NCI-H82 (cell line): ENCODE data around the gene USF2.

Source experiments
- DNase-seq: peaks from one replicate; lab custom pipeline; 2025; lab: John Stamatoyannopoulos, UW

The USF2 gene

GRCh38 chr19:35241417-35241816, 27.3 kb upstream of the USF2 start:
- DNase-seq, result no peak

GRCh38 chr19:35246466-35247092, 22.2 kb upstream of the USF2 start:
- DNase-seq, result no peak

- DNase-seq, result peak; percentile 24
These were observed 21.0 kb upstream of the USF2 start for GRCh38 chr19:35247526-35248309.

- no peak for DNase-seq
These were observed 20.2 kb upstream of the USF2 start, which contains the start of gene LSR for GRCh38 chr19:35248310-35249145. TSS of gene LSR (plus strand) at chr19:35249002. CDS start at chr19:35249023, 21 bp downstream.

GRCh38 chr19:35249146-35249847, 19.5 kb upstream of the USF2 start:
- no peak for DNase-seq

GRCh38 chr19:35249848-35250711, 18.7 kb upstream of the USF2 start:
- DNase-seq, result no peak

GRCh38 chr19:35251456-35251855, 17.3 kb upstream of the USF2 start:
- DNase-seq, result no peak

GRCh38 chr19:35253316-35254286, 15.2 kb upstream of the USF2 start:
- DNase-seq, result no peak

GRCh38 chr19:35254341-35255297, 14.1 kb upstream of the USF2 start:
- DNase-seq, result no peak

GRCh38 chr19:35256566-35256965, 12.2 kb upstream of the USF2 start:
- no peak for DNase-seq

- no peak for DNase-seq
These were observed 11.7 kb upstream of the USF2 start for GRCh38 chr19:35257113-35257461.

- DNase-seq, result no peak
These were observed 8.0 kb upstream of the USF2 start for GRCh38 chr19:35260694-35261304.

- peak; percentile 22 for DNase-seq
These were observed 7.2 kb upstream of the USF2 start for GRCh38 chr19:35261356-35262100.

- peak; percentile 24 for DNase-seq
These were observed 6.5 kb upstream of the USF2 start for GRCh38 chr19:35262101-35262761.

GRCh38 chr19:35264268-35265125, 4.3 kb upstream of the USF2 start:
- peak; percentile 46 for DNase-seq
